ENCODE results near the gene CLINT1. TPM values are rescaled to one million over a fixed set of nuclear protein-coding genes. Genes with fewer than 3 reads are reported as not detected.

The CLINT1 gene
- total and polyA plus RNA-seq, 2 of the 4 experiments (the other 2 are of a cell fraction): 144 to 146 TPM

DNA sequence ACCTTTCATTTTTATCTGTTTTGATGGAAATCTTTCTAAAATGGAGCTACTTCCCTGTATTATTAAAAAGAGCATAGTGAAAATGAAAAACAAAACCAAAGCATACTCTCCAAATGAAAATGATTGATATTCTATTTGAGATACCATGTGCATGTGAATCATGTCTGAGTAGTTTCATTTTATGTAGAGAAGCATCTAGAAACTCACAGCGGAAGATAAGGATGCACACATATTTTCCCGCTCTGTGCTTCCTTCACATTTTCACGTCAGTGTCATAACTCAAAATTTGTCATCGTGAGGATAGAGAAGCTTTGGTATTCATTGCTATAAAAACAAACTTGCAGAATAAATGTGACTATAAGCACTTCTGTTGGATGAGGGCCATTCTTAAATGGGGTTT, 34.0 kb upstream of the CLINT1 start:
- H4K20me1 ChIP-seq (ENCODE audit: insufficient read depth, low read length): no peaks in the 10 kb centered on the region
- no peak overlapping the region for H2BK15ac ChIP-seq (ENCODE audit: low read depth, low read length)
- H3K9ac ChIP-seq (ENCODE audit: low read depth, low read length): no peak overlapping the region
- no peaks in the 10 kb centered on the region for H3K79me1 ChIP-seq (ENCODE audit: low read depth in 1 of 2, low read length in 2 of 2)
- H3K27ac ChIP-seq (ENCODE audit: insufficient read depth, low read length): no peak overlapping the region
- 0 out of 2 replicates have a peak, but pooled peaks cover 1% of the 10 kb centered on the region for H3K27me3 ChIP-seq (ENCODE audit: control insufficient read depth, insufficient read depth, low read length)
- ChIA-PET CTCF (interaction anchor here (0.6 to 1.3 kb wide), 2 partner anchors 15 to 55 kb away, joined by 3 to 5 read pairs; no protein-coding TSS in a partner anchor), POLR2A (ENCODE audit: unreplicated experiment) (no interaction called here)
- no CpG with 5 or more reads among the region's 4 CpGs for WGBS, 2 experiments (ENCODE audit: extremely low coverage in 2 of 2, insufficient read length in 1 of 2)
- H3K4me3 ChIP-seq (ENCODE audit: insufficient read depth, low read depth, low read length): no peak overlapping the region
- no peaks in the 10 kb centered on the region for H3K9me3 ChIP-seq (ENCODE audit: control insufficient read depth, insufficient read depth, low read length)
- ATAC-seq (ENCODE audit: low read depth): no peak
- H3K18ac ChIP-seq (ENCODE audit: low read depth, low read length): no peak overlapping the region
- H2BK120ac ChIP-seq (ENCODE audit: low read depth, low read length): no peak overlapping the region
- H2AK5ac ChIP-seq (ENCODE audit: low read depth, low read length): no peak overlapping the region
- TF ChIP-seq BHLHE40 (IDR thresholded peaks at IDR 0.05; ENCODE audit: low read depth, low read length) (no peak), ELK1 (IDR thresholded peaks at IDR 0.05; ENCODE audit: borderline replicate concordance, low read depth, low read length) (no peak), RAD21 (IDR thresholded peaks at IDR 0.05; ENCODE audit: low read length) (no peak), RFX5 (IDR thresholded peaks at IDR 0.05; ENCODE audit: low read depth, low read length) (no peak), MXI1 (IDR thresholded peaks at IDR 0.05; ENCODE audit: borderline replicate concordance, low read depth, low read length) (no peak), CHD1 (IDR thresholded peaks at IDR 0.05; ENCODE audit: low read depth, low read length) (no peak)
- H3K23ac ChIP-seq (ENCODE audit: low read depth, low read length): no peak overlapping the region
- no peak overlapping the region for H2BK20ac ChIP-seq (ENCODE audit: low read depth, low read length)
- H4K91ac ChIP-seq (ENCODE audit: insufficient read depth, low read depth, low read length): no peak overlapping the region
- no peak overlapping the region for H3K14ac ChIP-seq (replicated peaks; ENCODE audit: low read depth, low read length)
- no peak overlapping the region for H2AK9ac ChIP-seq (replicated peaks; ENCODE audit: low read depth, low read length, poor library complexity)
- no TSS peak for BruUV-seq (replicated peaks)
- H4K8ac ChIP-seq (ENCODE audit: low read depth in 2 of 2, low read length in 2 of 2): no peak overlapping the region
- dilution Hi-C loops (cut with HindIII; ENCODE audit: low sequenced_read_pairs, unreplicated experiment) (no loop called here), in situ Hi-C loops (cut with MboI; ENCODE audit: low sequenced_read_pairs) (no loop called here), intact Hi-C loops (cut with micrococcal nuclease) (no loop called here)
- H4K5ac ChIP-seq (ENCODE audit: low read depth, low read length): no peak overlapping the region
- no peaks in the 10 kb centered on the region for H3K4me1 ChIP-seq (ENCODE audit: control insufficient read depth, insufficient read depth, low read length)
- no peak overlapping the region for H2BK5ac ChIP-seq (ENCODE audit: low read depth, low read length, poor library complexity, severe bottlenecking)
- no peaks in the 10 kb centered on the region for H3K9me1 ChIP-seq (ENCODE audit: insufficient read depth, low read length)
- no peak for DNase-seq
- H3K56ac ChIP-seq (ENCODE audit: extremely low read depth, insufficient read depth, low read length): no peak overlapping the region
- no peaks in the 10 kb centered on the region for H3K36me3 ChIP-seq (ENCODE audit: control insufficient read depth, insufficient read depth, low read length)
- no peak overlapping the region for H2AFZ ChIP-seq (replicated peaks; ENCODE audit: low read length, poor library complexity)
- H3K4me2 ChIP-seq (ENCODE audit: low read depth, low read length): no peak overlapping the region
- H3K4ac ChIP-seq (ENCODE audit: low read depth, low read length): no peak overlapping the region

Data from IMR-90 (cell line).